ENCODE data around the gene NOTUM.

DNA sequence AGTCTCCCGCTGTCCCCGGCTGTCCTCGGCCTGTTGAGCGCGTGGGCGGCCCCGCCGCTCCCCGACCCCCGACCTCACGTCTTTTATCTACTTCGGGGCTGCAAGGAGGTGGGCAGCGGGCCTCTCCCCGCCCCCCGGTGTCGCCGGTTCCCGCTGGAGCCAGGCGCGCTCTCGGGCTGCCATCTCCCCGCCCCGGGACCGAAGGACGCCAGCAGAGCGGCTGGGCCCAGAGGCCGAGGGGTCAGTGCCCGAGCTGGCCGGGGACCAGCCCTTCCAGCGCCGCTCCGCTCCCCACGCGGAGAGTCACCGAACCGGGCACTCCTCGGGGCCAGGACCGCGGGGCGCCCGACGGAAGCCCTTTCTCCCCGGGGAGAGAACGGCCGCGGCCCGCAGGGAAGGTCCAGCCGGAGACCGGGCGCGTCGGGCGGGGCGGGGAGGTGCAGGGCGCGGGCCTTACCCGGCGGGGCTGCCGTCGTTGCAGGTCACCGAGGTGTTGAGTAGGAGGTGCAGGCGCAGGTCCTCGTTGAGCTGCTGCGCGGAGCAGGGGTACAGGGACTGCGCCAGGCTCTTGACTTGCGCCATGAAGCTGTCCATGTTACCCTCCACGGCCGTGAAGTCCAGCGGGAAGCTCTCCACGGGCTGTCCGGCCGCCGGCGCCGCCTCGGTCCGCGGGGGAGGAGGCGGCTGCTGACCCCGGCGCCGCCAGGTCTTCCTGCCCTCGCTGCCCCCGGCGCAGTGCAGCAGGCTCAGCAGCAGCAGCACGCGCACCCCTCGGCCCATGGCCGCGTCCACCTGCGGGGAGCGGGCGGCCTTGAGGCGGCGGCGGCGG lies 643 bp downstream of the NOTUM start:
- TF ChIP-seq, protein P1, sequence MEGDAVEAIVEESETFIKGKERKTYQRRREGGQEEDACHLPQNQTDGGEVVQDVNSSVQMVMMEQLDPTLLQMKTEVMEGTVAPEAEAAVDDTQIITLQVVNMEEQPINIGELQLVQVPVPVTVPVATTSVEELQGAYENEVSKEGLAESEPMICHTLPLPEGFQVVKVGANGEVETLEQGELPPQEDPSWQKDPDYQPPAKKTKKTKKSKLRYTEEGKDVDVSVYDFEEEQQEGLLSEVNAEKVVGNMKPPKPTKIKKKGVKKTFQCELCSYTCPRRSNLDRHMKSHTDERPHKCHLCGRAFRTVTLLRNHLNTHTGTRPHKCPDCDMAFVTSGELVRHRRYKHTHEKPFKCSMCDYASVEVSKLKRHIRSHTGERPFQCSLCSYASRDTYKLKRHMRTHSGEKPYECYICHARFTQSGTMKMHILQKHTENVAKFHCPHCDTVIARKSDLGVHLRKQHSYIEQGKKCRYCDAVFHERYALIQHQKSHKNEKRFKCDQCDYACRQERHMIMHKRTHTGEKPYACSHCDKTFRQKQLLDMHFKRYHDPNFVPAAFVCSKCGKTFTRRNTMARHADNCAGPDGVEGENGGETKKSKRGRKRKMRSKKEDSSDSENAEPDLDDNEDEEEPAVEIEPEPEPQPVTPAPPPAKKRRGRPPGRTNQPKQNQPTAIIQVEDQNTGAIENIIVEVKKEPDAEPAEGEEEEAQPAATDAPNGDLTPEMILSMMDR (IDR thresholded peaks at IDR 0.05; ENCODE audit: insufficient read depth, low read depth, low read length) = no peak
- peak; percentile 100 for TF ChIP-seq EZH2 (IDR thresholded peaks at IDR 0.05; ENCODE audit: insufficient read depth, low read length)
